ENCODE measurements around the gene ARHGAP5.
A peak's percentile ranks its signal among the peaks of the same experiment; 100 is the strongest.

The ARHGAP5 gene

GRCh38 chr14:32078023-32078857 lies 1.1 kb downstream of the ARHGAP5 start:
- DNase-seq, result peak; percentile 29 to 31

GRCh38 chr14:32078858-32079216 lies 1.7 kb downstream of the ARHGAP5 start:
- no peak for DNase-seq

GRCh38 chr14:32079264-32079663 lies 2.2 kb downstream of the ARHGAP5 start:
- no peak for DNase-seq

- DNase-seq, result no peak
Observed at GRCh38 chr14:32080001-32080510, 3.0 kb downstream of the ARHGAP5 start.

GRCh38 chr14:32081901-32082300 lies 4.8 kb downstream of the ARHGAP5 start:
- DNase-seq, result no peak

- no peak for DNase-seq
Observed at GRCh38 chr14:32083315-32083624, 6.2 kb downstream of the ARHGAP5 start.

- DNase-seq, result no peak
Observed at GRCh38 chr14:32083789-32084188, 6.7 kb downstream of the ARHGAP5 start.

- DNase-seq, result no peak
Observed at GRCh38 chr14:32085182-32085844, 8.2 kb downstream of the ARHGAP5 start.

- no peak for DNase-seq
Observed at GRCh38 chr14:32085845-32086383, 8.8 kb downstream of the ARHGAP5 start.

- no peak for DNase-seq
Observed at GRCh38 chr14:32087173-32087861, 10.2 kb downstream of the ARHGAP5 start.

- no peak for DNase-seq
Observed at GRCh38 chr14:32087907-32088306, 10.8 kb downstream of the ARHGAP5 start.

- no peak for DNase-seq
Observed at GRCh38 chr14:32090686-32091085, 13.6 kb downstream of the ARHGAP5 start.

GRCh38 chr14:32099473-32099872 lies 22.4 kb downstream of the ARHGAP5 start:
- DNase-seq, result no peak

- DNase-seq, result no peak
Observed at GRCh38 chr14:32100175-32100574, 23.1 kb downstream of the ARHGAP5 start.

- no peak for DNase-seq
Observed at GRCh38 chr14:32102152-32102787, 25.2 kb downstream of the ARHGAP5 start.

GRCh38 chr14:32102968-32103367 lies 25.9 kb downstream of the ARHGAP5 start:
- DNase-seq, result no peak

GRCh38 chr14:32104308-32104707 lies 27.2 kb downstream of the ARHGAP5 start:
- no peak for DNase-seq

GRCh38 chr14:32104803-32105202 lies 27.7 kb downstream of the ARHGAP5 start:
- no peak for DNase-seq

- DNase-seq, result no peak
Observed at GRCh38 chr14:32109676-32110547, 32.8 kb downstream of the ARHGAP5 start.

- DNase-seq, result no peak
Observed at GRCh38 chr14:32110548-32110896, 33.4 kb downstream of the ARHGAP5 start.

GRCh38 chr14:32121536-32121935 lies 44.4 kb downstream of the ARHGAP5 start:
- DNase-seq, result no peak

- no peak for DNase-seq
Observed at GRCh38 chr14:32121948-32122347, 44.8 kb downstream of the ARHGAP5 start.

All from bone marrow (tissue), 2 donors.